HEK293T (cell line): Measurements from ENCODE around the gene FAAP24.
"Not testable (repeated sequence)": the region's sequence is repeated elsewhere in the genome, so short reads cannot be mapped to it uniquely, and the experiment has no call there.

Experiments used
- CTCF ChIA-PET: fragments of 350-600 bp; formaldehyde crosslinking; extraction: SDS; loops from one replicate; lab custom pipeline; 2021; ENCODE audit warnings: antibody characterized with exemption, inconsistent platforms; lab: Yijun Ruan, JAX
- POLR2A ChIA-PET: fragments of 350-600 bp; formaldehyde crosslinking; extraction: SDS; loops from one replicate; lab custom pipeline; 2020; ENCODE audit warnings: antibody characterized with exemption, inconsistent platforms; lab: Yijun Ruan, JAX
- DNase-seq: peaks from one replicate; pipeline ENCODE4 v3.0.0; 2012; ENCODE audit warnings: mixed read lengths; ENCODE audit errors: extremely low spot score
- ARNT ChIP-seq: fragments of 450-650 bp; IDR thresholded peaks from 2 replicates; pipeline ENCODE4 v1.6.1; 2017; ENCODE audit warnings: mild to moderate bottlenecking
- BHLHE40 ChIP-seq: fragments of 450-650 bp; IDR thresholded peaks from 2 replicates; pipeline ENCODE4 v1.6.1; 2016; ENCODE audit warnings: mild to moderate bottlenecking, moderate library complexity, borderline replicate concordance
- CTBP1 ChIP-seq: fragments of 450-650 bp; IDR thresholded peaks from 2 replicates; pipeline ENCODE4 v1.6.1; 2016; ENCODE audit warnings: borderline replicate concordance
- ELF4 ChIP-seq: fragments of 450-650 bp; IDR thresholded peaks from 2 replicates; pipeline ENCODE4 v1.6.1; 2017; ENCODE audit warnings: antibody characterized with exemption
- FOXA1 ChIP-seq: fragments of 450-650 bp; IDR thresholded peaks from 2 replicates; pipeline ENCODE4 v1.6.1; 2016; ENCODE audit warnings: mild to moderate bottlenecking
- FOXK2 ChIP-seq: fragments of 450-650 bp; IDR thresholded peaks from 2 replicates; pipeline ENCODE4 v1.6.1; 2016; ENCODE audit warnings: mild to moderate bottlenecking
- FOXM1 ChIP-seq: fragments of 450-650 bp; IDR thresholded peaks from 2 replicates; pipeline ENCODE4 v1.6.1; 2017; ENCODE audit warnings: mild to moderate bottlenecking, borderline replicate concordance
- HDGF ChIP-seq: fragments of 450-650 bp; IDR thresholded peaks from 2 replicates; pipeline ENCODE4 v1.6.1; 2017; ENCODE audit warnings: antibody characterized with exemption, borderline replicate concordance
- L3MBTL2 ChIP-seq: fragments of 450-650 bp; conservative IDR thresholded peaks from 2 replicates; pipeline ENCODE4 v1.6.1; 2016; ENCODE audit warnings: mild to moderate bottlenecking
- LEF1 ChIP-seq: fragments of 450-650 bp; IDR thresholded peaks from 2 replicates; pipeline ENCODE4 v1.6.1; 2017; ENCODE audit warnings: mild to moderate bottlenecking, borderline replicate concordance
- NFRKB ChIP-seq: fragments of 450-650 bp; IDR thresholded peaks from 2 replicates; pipeline ENCODE4 v1.6.1; 2016; ENCODE audit warnings: mild to moderate bottlenecking, moderate library complexity
- PKNOX1 ChIP-seq: fragments of 450-650 bp; IDR thresholded peaks from 2 replicates; pipeline ENCODE4 v1.6.1; 2016
- SP1 ChIP-seq: fragments of 450-650 bp; IDR thresholded peaks from 2 replicates; pipeline ENCODE4 v1.6.1; 2017
- SUZ12 ChIP-seq: fragments of 450-650 bp; IDR thresholded peaks from 2 replicates; pipeline ENCODE4 v1.6.1; 2016; ENCODE audit warnings: mild to moderate bottlenecking
- TARDBP ChIP-seq: fragments of 450-650 bp; IDR thresholded peaks from 2 replicates; pipeline ENCODE4 v1.6.1; 2016
- ZNF384 ChIP-seq: fragments of 450-650 bp; IDR thresholded peaks from 2 replicates; pipeline ENCODE4 v1.6.1; 2016

The FAAP24 gene

GRCh38 chr19:32936065-32936464 is 36.0 kb upstream of the FAAP24 start:
- no peak for TF ChIP-seq SUZ12
- TF ChIP-seq PKNOX1: no peak
- no peak for TF ChIP-seq CTBP1
- no peak for TF ChIP-seq TARDBP
- no peak for TF ChIP-seq BHLHE40
- no peak for TF ChIP-seq FOXA1
- no peak for TF ChIP-seq FOXM1
- no peak for TF ChIP-seq NFRKB
- TF ChIP-seq HDGF: no peak
- TF ChIP-seq ARNT: no peak
- no peak for TF ChIP-seq ZNF384
- no peak for TF ChIP-seq ELF4
- no peak for TF ChIP-seq SP1
- no peak for TF ChIP-seq L3MBTL2
- TF ChIP-seq LEF1: no peak
- no peak for TF ChIP-seq FOXK2
- CTCF ChIA-PET: no interaction called here
- DNase-seq: no peak
- POLR2A ChIA-PET: no interaction called here

- POLR2A ChIA-PET, DNase-seq: not testable (repeated sequence)
- CTCF ChIA-PET: interaction anchor here (0.7 kb wide), 1 partner anchor 466 kb away, joined by 4 read pairs; no protein-coding TSS in a partner anchor
Observed at GRCh38 chr19:32941273-32941672, 30.8 kb upstream of the FAAP24 start.

- CTCF ChIA-PET: interaction anchor here (0.6 kb wide), 1 partner anchor 239 kb away, joined by 3 read pairs; no protein-coding TSS in a partner anchor
Observed at GRCh38 chr19:32945260-32945659, 26.8 kb upstream of the FAAP24 start.

GRCh38 chr19:32966750-32967149 is 5.3 kb upstream of the FAAP24 start:
- POLR2A ChIA-PET: interaction anchor here (0.7 kb wide), 1 partner anchor 876 kb away, joined by 6 read pairs; no protein-coding TSS in a partner anchor
- no peak for TF ChIP-seq ARNT
- TF ChIP-seq FOXM1: no peak
- TF ChIP-seq L3MBTL2: no peak
- no peak for TF ChIP-seq FOXK2
- TF ChIP-seq NFRKB: no peak
- TF ChIP-seq ZNF384: no peak
- no peak for TF ChIP-seq BHLHE40
- no peak for TF ChIP-seq PKNOX1
- no peak for TF ChIP-seq LEF1
- no peak for TF ChIP-seq SP1
- no peak for TF ChIP-seq CTBP1
- no peak for TF ChIP-seq HDGF
- TF ChIP-seq TARDBP: no peak
- TF ChIP-seq FOXA1: no peak
- TF ChIP-seq SUZ12: no peak
- CTCF ChIA-PET: no interaction called here
- no peak for DNase-seq

More at GRCh38 chr19:32945260-32945659, 26.8 kb upstream of the FAAP24 start:
- POLR2A ChIA-PET: no interaction called here
- no peak for DNase-seq
- TF ChIP-seq CTBP1 (no peak), ZNF384 (no peak), BHLHE40 (no peak), FOXK2 (no peak), SUZ12 (no peak), NFRKB (no peak), PKNOX1 (no peak), FOXM1 (no peak), LEF1 (no peak), ELF4 (no peak), FOXA1 (no peak), TARDBP (no peak), SP1 (no peak)

GRCh38 chr19:32969549-32969948 is 2.5 kb upstream of the FAAP24 start:
- DNase-seq: no peak
- ChIA-PET CTCF (no interaction called here), POLR2A (interaction anchor here (1.1 kb wide), 1 partner anchor 212 kb away, joined by 3 read pairs; no protein-coding TSS in a partner anchor)
- TF ChIP-seq NFRKB (no peak), ELF4 (no peak), TARDBP (no peak), HDGF (no peak), ZNF384 (no peak), BHLHE40 (no peak), FOXK2 (no peak), CTBP1 (no peak), FOXM1 (no peak), ARNT (no peak), PKNOX1 (no peak), L3MBTL2 (no peak), LEF1 (no peak), SUZ12 (no peak), SP1 (no peak), FOXA1 (no peak)

- TF ChIP-seq FOXK2 (no peak), L3MBTL2 (no peak), FOXA1 (no peak), NFRKB (no peak), HDGF (no peak), SUZ12 (no peak), ZNF384 (no peak), SP1 (no peak), LEF1 (no peak), TARDBP (no peak), ARNT (no peak), CTBP1 (no peak), PKNOX1 (no peak), FOXM1 (no peak), ELF4 (no peak), BHLHE40 (no peak)
- no peak for DNase-seq
- ChIA-PET CTCF (no interaction called here), POLR2A (interaction anchor here (1.9 kb wide), 1 partner anchor 110 kb away, joined by 6 read pairs; the partner anchor contains the start of gene GPATCH1)
Observed at GRCh38 chr19:32971012-32971595, 938 bp upstream of the FAAP24 start.
